GM13977 (cell line): Measurements from ENCODE around the gene RDH12.

Source experiments
- DNase-seq: peaks from one replicate; pipeline ENCODE4 v3.0.0; 2012; ENCODE audit warnings: low spot score
- CTCF ChIP-seq: IDR thresholded peaks from 2 replicates; pipeline ENCODE4 v1.5.1; 2012; ENCODE audit warnings: mild to moderate bottlenecking, control low read depth; ENCODE audit not compliant: insufficient read depth; ENCODE audit errors: extremely low read depth, missing control alignments
- in situ Hi-C: fragments of 300-500 bp; cut with MboI; formaldehyde crosslinking; loops from one replicate; pipeline ENCODE4 v1.12.0; 2022; ENCODE audit warnings: low sequenced_read_pairs, low pct_unique_long_range_greater_than_20kb, mixed read lengths, inconsistent platforms; ENCODE audit not compliant: unreplicated experiment

The RDH12 gene

GRCh38 chr14:67729072-67729885, 27.6 kb downstream of the RDH12 start:
- no peak for TF ChIP-seq CTCF
- in situ Hi-C loops = no loop called here
- DNase-seq = no peak

GRCh38 chr14:67733616-67734015, 31.9 kb downstream of the RDH12 start:
- no peak for DNase-seq
- in situ Hi-C loops = no loop called here
- no peak for TF ChIP-seq CTCF

GRCh38 chr14:67734675-67735074, 33.0 kb downstream of the RDH12 start:
- DNase-seq = no peak
- in situ Hi-C loops = no loop called here
- TF ChIP-seq CTCF = no peak

- no peak for TF ChIP-seq CTCF
- DNase-seq = no peak
- in situ Hi-C loops = no loop called here
Observed at GRCh38 chr14:67735336-67736147, 33.9 kb downstream of the RDH12 start.

GRCh38 chr14:67736771-67737170, 35.1 kb downstream of the RDH12 start:
- no peak for TF ChIP-seq CTCF
- no peak for DNase-seq
- in situ Hi-C loops = no loop called here

GRCh38 chr14:67738740-67739504, 37.2 kb downstream of the RDH12 start:
- DNase-seq = no peak
- in situ Hi-C loops = no loop called here
- no peak for TF ChIP-seq CTCF
